GM06990 (cell line): ENCODE results near the gene IL3.

Source experiments
- DNase-seq: peaks from one replicate; pipeline ENCODE4 v3.0.0-alpha.2; 2011; ENCODE audit not compliant: insufficient read length; ENCODE audit errors: extremely low read depth
- H3K27me3 ChIP-seq: replicated peaks from 2 replicates; pipeline ENCODE4 v1.6.0; 2011; ENCODE audit warnings: low read length; ENCODE audit not compliant: control insufficient read depth, insufficient read depth
- H3K36me3 ChIP-seq: 2 replicates; pipeline ENCODE4 v1.5.1; 2011; ENCODE audit warnings: low read length; ENCODE audit not compliant: control insufficient read depth, insufficient read depth
- H3K4me3 ChIP-seq: replicated peaks from 2 replicates; pipeline ENCODE4 v1.5.1; 2011; ENCODE audit warnings: low read depth, mild to moderate bottlenecking, control low read depth, low read length
- CTCF ChIP-seq: IDR thresholded peaks from 2 replicates; pipeline ENCODE4 v1.5.1; 2011; ENCODE audit warnings: low read length, control low read depth, mild to moderate bottlenecking, inconsistent platforms; ENCODE audit not compliant: insufficient read depth, poor library complexity, severe bottlenecking

The IL3 gene

GRCh38 chr5:132055441-132055807 is 5.0 kb upstream of the IL3 start:
- Histone ChIP-seq H3K27me3 (no peaks in the 10 kb centered on the region; the same call in 1 of the 2 replicates), H3K4me3 (no peak overlapping the region), H3K36me3 (no peaks in the 10 kb centered on the region)
- TF ChIP-seq CTCF = no peak
- no peak for DNase-seq

- no peak for TF ChIP-seq CTCF
- no peak for DNase-seq
- Histone ChIP-seq H3K4me3 (no peak overlapping the region), H3K27me3 (no peaks in the 10 kb centered on the region; the same call in 1 of the 2 replicates), H3K36me3 (no peaks in the 10 kb centered on the region)
These were observed 4.4 kb upstream of the IL3 start for GRCh38 chr5:132055808-132056609.

- no peak for DNase-seq
- no peak for TF ChIP-seq CTCF
- no peaks in the 10 kb centered on the region; the same call in 1 of the 2 replicates for H3K27me3 ChIP-seq
- no peaks in the 10 kb centered on the region for H3K36me3 ChIP-seq
- no peak overlapping the region for H3K4me3 ChIP-seq
These were observed 3.6 kb upstream of the IL3 start for GRCh38 chr5:132056610-132057497.

- no peak for DNase-seq
- TF ChIP-seq CTCF = no peak
- H3K27me3 ChIP-seq = no peaks in the 10 kb centered on the region; the same call in 1 of the 2 replicates
- H3K36me3 ChIP-seq = no peaks in the 10 kb centered on the region
- no peak overlapping the region for H3K4me3 ChIP-seq
These were observed 2.8 kb upstream of the IL3 start for GRCh38 chr5:132057498-132058255.

- Histone ChIP-seq H3K36me3 (no peaks in the 10 kb centered on the region), H3K4me3 (no peak overlapping the region), H3K27me3 (no peaks in the 10 kb centered on the region; the same call in 1 of the 2 replicates)
- no peak for TF ChIP-seq CTCF
- no peak for DNase-seq
These were observed 1.8 kb upstream of the IL3 start for GRCh38 chr5:132058646-132059042.
